HepG2 (cell line): ENCODE measurements around the gene PALM. TPM values are rescaled to one million over a fixed set of nuclear protein-coding genes. Genes with fewer than 3 reads are reported as not detected.

Source experiments
- BRD4 ChIP-seq: sonication (generic); formaldehyde crosslinking; IDR thresholded peaks from 2 replicates; pipeline ENCODE4 v1.4.0; 2020; ENCODE audit warnings: missing genetic modification reagents
- CREM ChIP-seq, 2 experiments: sonication (generic) in 1 of 2; formaldehyde crosslinking in 1 of 2; IDR thresholded peaks; 2 replicates each; pipeline versions ENCODE4 v1.4.0 to v1.6.1; 2016 to 2020; ENCODE audit warnings: antibody characterized with exemption in 1 of 2, mild to moderate bottlenecking in 1 of 2, missing genetic modification reagents in 1 of 2
- CSRNP1 ChIP-seq: sonication (generic); formaldehyde crosslinking; IDR thresholded peaks from 2 replicates; pipeline ENCODE4 v1.8.1; 2023; ENCODE audit warnings: mild to moderate bottlenecking, missing genetic modification reagents
- GTF3A ChIP-seq: sonication (generic); formaldehyde crosslinking; conservative IDR thresholded peaks from 2 replicates; pipeline ENCODE4 v1.4.0; 2020; ENCODE audit warnings: mild to moderate bottlenecking, missing genetic modification reagents
- KLF13 ChIP-seq: sonication (generic); formaldehyde crosslinking; IDR thresholded peaks from 2 replicates; pipeline ENCODE4 v1.4.0; 2020; ENCODE audit warnings: mild to moderate bottlenecking, missing genetic modification reagents
- PATZ1 ChIP-seq: sonication (generic); formaldehyde crosslinking; IDR thresholded peaks from 2 replicates; pipeline ENCODE4 v1.4.0; 2020; ENCODE audit warnings: missing genetic modification reagents
- RBM22 ChIP-seq: fragments of 200-400 bp; formaldehyde crosslinking; optimal IDR thresholded peaks from 2 replicates; pipeline ENCODE3; 2017; ENCODE audit warnings: mild to moderate bottlenecking, low read length, moderate library complexity
- TFDP2 ChIP-seq: sonication (generic); formaldehyde crosslinking; IDR thresholded peaks from 2 replicates; pipeline ENCODE4 v1.4.0; 2020; ENCODE audit warnings: missing genetic modification reagents
- TIGD3 ChIP-seq: sonication (generic); formaldehyde crosslinking; IDR thresholded peaks from 2 replicates; pipeline ENCODE4 v1.5.1; 2020; ENCODE audit warnings: mild to moderate bottlenecking, missing genetic modification reagents, borderline replicate concordance
- TOE1 ChIP-seq: sonication (generic); formaldehyde crosslinking; IDR thresholded peaks from 2 replicates; pipeline ENCODE4 v1.4.0; 2020; ENCODE audit warnings: mild to moderate bottlenecking, missing genetic modification reagents
- ZNF318 ChIP-seq: sonication (generic); formaldehyde crosslinking; IDR thresholded peaks from 2 replicates; pipeline ENCODE4 v1.4.0; 2020; ENCODE audit warnings: mild to moderate bottlenecking, missing genetic modification reagents
- polyA plus RNA-seq, 8 experiments: library from polyadenylated mRNA; depleted of rRNA in 3 of 8; stranded (reverse) in 7 of 8; unstranded in 1 of 8; fragments of >200 nt; fragmentation: Illumina TruSeq in 4 of 8; extraction: Trizol in 4 of 8; gene quantifications; 2 replicates each; pipeline versions ENCODE4 v1.2.1 to v1.2.3, GENCODE V29; 2011 to 2016; ENCODE audit warnings: low read depth in 4 of 8, missing spikeins in 1 of 8, mixed read lengths in 1 of 8; ENCODE audit not compliant: insufficient read depth in 1 of 8
- total RNA-seq, 5 experiments: library from RNA; depleted of rRNA; stranded (reverse); fragments of >200 nt; fragmentation: Illumina TruSeq; extraction: Trizol; gene quantifications; 2 replicates each; pipeline ENCODE4 v1.2.3, GENCODE V29; 2016; ENCODE audit warnings: low read depth in 1 of 5

PALM gene
- total and polyA plus RNA-seq, 2 of the 13 experiments (the other 11 are each of a cell fraction or from before 2014, with no cell fraction given): 4.0 to 9.7 TPM

- 0 out of 2 replicates have a peak, but pooled peaks have one; percentile 40 for TF ChIP-seq ZNF318 (CRISPR knock-in tag)
- TF ChIP-seq TIGD3 (CRISPR knock-in tag): 0 out of 2 replicates have a peak, but pooled peaks have one; percentile 37
- no peak for TF ChIP-seq TOE1 (CRISPR knock-in tag)
- peak; percentile 93; the same call in 1 of the 2 replicates for TF ChIP-seq CSRNP1
- no peak for TF ChIP-seq RBM22
- peak; percentile 98 for TF ChIP-seq PATZ1 (CRISPR knock-in tag)
- no peak for TF ChIP-seq BRD4
- TF ChIP-seq TFDP2 (CRISPR knock-in tag): peak; percentile 57; the same call in 1 of the 2 replicates
- peak; percentile 33; the same call in 1 of the 2 replicates for TF ChIP-seq CREM (IDR thresholded peaks at IDR 0.05)
- no peak for TF ChIP-seq CREM (CRISPR knock-in tag; IDR thresholded peaks at IDR 0.05)
- no peak for TF ChIP-seq KLF13 (CRISPR knock-in tag)
- TF ChIP-seq GTF3A (CRISPR knock-in tag): no peak
These were observed 31.4 kb downstream of the PALM start (continued) for GRCh38 chr19:739998-740715.
